ENCODE measurements around the gene FOXJ2.
A peak's percentile ranks its signal among the peaks of the same experiment; 100 is the strongest.
"Not testable (repeated sequence)": the region's sequence is repeated elsewhere in the genome, so short reads cannot be mapped to it uniquely, and the experiment has no call there.

Gene FOXJ2

GRCh38 chr12:8032242-8033152, at the start of gene FOXJ2:
Gene FOXJ2 (plus strand): TSS chr12:8032716. CDS start chr12:8039833, 7,117 bp downstream.
- DNase-seq (ENCODE audit: low read depth), result no peak

DNA sequence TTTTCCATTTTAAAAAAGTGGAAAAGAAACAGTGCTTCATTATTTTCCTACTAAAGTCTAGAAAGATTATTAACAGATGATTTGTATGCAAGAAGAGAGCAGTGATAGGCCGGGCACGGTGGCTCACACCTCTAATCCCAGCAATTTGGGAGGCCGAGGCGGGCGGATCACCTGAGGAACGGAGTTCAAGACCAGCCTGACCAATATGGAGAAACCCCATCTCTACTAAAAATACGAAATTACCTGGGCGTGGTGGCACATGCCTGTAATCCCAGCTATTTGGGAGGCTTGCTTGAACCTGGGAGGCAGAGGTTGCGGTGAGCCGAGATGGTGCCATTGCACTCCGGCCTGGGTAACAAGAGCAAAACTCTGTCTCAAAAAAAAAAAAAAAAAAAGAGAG, 49.5 kb upstream of the FOXJ2 start:
- DNase-seq (ENCODE audit: low read depth), result not testable (repeated sequence)

- DNase-seq (ENCODE audit: low read depth), result not testable (repeated sequence)
Measured at GRCh38 chr12:7983460-7983859, 49.1 kb upstream of the FOXJ2 start.

- no peak for DNase-seq (ENCODE audit: low read depth)
Measured at GRCh38 chr12:7984900-7985299, 47.6 kb upstream of the FOXJ2 start.

DNA sequence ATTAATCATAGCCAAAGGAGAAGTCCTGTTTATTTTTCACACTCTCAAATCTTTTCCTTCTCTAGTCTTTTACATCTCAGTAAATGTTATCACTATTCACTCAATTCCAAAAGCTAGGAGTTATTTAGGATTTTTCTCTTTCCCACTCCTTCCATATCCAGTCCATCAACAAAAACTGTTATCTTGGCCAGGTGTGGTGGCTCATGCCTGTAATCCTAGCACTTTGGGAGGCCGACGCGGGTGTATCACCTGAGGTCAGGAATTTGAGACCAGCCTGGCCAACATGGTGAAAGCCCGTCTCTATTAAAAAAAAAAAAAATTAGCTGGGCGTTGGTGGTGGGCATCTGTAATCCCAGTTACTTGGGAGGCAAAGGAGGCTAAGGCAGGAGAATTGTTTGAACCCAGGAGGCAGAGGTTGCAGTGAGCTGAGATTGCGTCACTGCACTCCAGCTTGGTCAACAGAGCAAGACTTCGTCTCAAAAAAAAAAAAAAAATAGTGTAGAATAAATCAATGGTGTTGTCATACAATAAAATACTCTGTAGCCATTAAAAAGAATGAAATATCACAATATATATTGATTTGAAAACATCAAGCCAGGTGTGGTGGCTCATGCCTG, 46.6 kb upstream of the FOXJ2 start:
- DNase-seq (ENCODE audit: low read depth), result no peak

GRCh38 chr12:7989827-7990491, 42.6 kb upstream of the FOXJ2 start:
- no peak for DNase-seq (ENCODE audit: low read depth)

DNA sequence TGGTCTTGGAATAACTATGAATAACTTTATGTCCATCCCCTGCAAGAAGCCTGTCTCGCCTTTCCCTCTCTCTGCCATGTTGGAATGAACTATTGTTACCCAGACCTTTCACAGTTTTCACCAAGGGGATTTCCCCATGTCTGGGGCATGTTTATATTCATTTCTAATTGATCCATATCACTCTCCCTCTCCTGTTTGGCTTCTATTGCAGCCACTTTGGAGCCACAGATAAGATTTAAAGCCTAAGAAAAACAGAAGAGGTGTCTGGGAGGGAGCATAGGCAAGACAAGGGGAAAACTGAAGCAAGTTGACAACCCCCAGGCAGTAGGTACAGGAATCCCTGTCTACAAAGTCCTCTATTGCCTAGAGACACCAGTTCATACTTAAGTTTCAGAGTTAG, 41.0 kb upstream of the FOXJ2 start:
- DNase-seq (ENCODE audit: low read depth), result no peak

DNA sequence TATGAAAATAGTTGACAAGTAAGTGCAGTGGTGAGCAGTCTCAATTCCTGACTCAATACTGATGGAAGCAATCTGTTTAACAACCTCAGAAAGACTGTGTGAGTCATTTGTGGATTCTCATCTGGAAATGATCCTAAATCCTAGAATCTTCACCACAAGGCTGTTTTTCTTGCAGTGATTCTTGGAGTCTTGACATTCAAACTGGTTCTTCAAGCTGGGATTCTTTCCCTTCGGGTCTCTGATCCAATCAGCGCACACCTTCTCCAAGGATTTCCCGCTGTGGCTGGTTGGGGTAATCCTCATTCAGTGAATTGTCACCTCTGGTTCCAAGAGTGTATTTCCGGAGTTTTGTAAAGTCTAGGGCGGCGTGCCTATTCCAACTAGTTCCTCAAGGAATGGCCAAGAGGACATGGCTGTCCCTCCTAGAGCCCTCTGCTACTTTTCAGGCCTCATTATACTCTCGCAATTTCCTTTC, 37.7 kb upstream of the FOXJ2 start:
- peak; percentile 96 for DNase-seq (ENCODE audit: low read depth)

DNA sequence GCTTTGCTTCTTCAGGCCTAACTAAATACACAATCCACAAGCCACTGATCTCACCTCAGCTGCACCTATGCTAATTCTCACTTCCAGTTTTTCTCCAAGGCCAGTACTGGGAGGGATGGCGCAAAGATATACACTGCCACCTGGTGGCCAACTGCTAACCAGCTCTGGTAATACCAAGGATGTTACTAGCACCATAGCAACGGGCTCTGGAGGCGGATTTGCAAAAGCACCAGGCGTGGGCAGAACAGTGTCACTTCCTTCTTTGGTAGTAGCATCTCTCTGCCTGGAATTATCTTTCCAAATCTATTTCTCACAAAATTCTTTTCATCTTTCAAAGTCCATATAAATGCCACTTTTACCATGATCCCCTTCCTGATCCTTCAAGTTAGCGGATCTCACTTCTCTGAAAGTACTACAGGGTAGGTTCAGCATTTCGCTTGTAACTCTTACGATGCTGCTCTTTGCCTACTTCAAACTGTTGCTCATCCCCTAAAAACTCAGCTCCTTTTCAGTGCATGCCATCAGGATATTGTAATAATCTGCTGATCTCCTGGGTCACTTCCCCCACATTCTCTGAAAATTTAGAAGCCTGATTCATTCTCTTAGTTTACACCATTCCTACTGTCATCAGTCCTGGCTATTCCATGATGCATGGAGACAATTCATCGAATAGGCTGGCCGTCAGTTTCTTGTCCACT, 37.1 kb upstream of the FOXJ2 start:
- DNase-seq (ENCODE audit: low read depth), result peak; percentile 94

DNA sequence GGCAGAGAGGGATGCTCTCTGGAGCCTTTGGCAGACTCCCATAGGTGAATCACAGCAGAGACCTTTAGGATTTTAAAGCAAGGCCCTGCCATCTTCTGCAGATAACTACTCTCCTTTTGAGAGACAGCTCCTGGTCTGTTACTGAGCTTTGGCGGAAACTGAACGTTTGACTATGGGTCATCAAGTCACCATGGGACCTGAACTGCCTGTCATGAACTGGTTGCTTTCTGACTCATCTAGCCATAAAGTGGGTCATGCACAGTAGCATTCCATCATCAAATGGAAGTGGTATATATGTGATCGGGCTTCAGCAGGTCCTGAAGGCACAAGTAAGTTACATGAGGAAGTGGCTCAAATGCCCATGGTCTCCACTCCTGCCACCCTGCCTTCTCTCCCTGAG, 31.7 kb upstream of the FOXJ2 start:
- not testable (repeated sequence) for DNase-seq (ENCODE audit: low read depth)

DNA sequence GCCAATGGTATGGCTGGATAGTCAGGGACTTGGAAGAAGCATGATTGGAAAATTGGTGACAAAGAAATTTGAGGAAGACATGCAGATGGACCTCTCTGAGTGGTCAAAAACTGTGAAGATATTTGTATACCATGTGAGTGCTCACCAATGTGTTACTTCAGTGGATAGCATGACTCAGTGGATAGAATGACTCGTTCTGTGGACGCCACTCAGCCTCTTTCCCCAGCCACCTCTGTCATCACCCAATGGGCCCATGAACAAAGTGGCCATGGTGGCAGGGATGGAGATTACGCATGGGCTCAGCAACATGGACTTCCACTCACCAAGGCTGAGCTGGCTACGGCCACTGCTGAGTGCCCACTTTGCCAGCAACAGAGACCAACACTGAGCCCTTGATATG, 31.0 kb upstream of the FOXJ2 start:
- DNase-seq (ENCODE audit: low read depth), result not testable (repeated sequence)

- not testable (repeated sequence) for DNase-seq (ENCODE audit: low read depth)
Measured at GRCh38 chr12:8004897-8005296, 27.6 kb upstream of the FOXJ2 start.

DNA sequence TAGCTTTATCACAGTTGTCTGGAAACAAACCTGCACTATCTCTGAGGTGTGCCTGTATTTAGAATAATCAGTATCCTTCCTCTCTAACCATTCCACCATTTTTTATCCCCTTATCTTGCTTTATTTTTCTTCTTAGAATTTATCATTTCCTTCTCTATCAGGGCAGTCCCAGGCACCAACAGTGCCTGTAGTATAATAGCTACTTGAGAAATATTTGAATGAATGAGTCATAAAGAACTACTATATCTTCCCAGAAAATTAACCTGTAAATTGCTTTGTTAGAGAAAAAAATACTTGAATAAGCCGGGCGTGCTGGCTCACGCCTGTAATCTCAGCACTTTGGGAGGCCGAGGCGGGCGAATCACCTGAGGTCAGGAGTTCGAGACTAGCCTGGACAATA, 21.2 kb upstream of the FOXJ2 start:
- no peak for DNase-seq (ENCODE audit: low read depth)

DNA sequence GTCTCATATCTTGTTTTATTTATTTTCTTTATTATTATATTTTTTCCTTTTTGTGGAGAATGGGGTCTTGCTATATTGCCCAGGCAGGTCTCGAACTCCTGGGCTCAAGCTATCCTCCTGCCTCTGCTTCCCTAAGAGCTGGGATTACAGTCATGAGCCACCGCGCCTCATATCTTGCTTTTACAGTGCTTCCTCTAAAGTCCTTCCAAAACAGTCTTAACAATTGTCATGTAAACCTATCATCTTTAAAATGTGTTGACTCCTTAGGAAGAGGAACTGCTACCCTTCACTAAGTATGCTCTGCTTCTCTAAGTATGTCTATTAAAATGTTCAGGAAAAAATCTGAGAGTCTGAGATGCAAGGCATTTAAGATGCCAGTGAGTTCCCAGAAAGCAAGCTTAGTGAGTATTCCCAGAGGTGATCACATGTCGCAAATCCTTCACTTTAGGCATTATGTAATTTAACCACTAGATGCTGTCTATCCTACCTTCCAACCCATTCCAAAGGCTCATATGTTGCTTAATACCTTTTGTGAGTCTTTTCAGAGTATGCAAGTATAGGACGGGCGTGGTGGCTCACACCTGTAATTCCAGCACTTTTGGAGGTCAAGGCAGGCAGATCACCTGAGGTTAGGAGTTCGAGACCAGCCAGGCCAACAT, 19.7 kb upstream of the FOXJ2 start:
- no peak for DNase-seq (ENCODE audit: low read depth)

- DNase-seq (ENCODE audit: low read depth), result no peak
Measured at GRCh38 chr12:8014836-8015235, 17.7 kb upstream of the FOXJ2 start.

- DNase-seq (ENCODE audit: low read depth), result not testable (repeated sequence)
Measured at GRCh38 chr12:8018213-8018612, 14.3 kb upstream of the FOXJ2 start.

- DNase-seq (ENCODE audit: low read depth), result no peak
Measured at GRCh38 chr12:8018666-8019581, 13.6 kb upstream of the FOXJ2 start.

DNA sequence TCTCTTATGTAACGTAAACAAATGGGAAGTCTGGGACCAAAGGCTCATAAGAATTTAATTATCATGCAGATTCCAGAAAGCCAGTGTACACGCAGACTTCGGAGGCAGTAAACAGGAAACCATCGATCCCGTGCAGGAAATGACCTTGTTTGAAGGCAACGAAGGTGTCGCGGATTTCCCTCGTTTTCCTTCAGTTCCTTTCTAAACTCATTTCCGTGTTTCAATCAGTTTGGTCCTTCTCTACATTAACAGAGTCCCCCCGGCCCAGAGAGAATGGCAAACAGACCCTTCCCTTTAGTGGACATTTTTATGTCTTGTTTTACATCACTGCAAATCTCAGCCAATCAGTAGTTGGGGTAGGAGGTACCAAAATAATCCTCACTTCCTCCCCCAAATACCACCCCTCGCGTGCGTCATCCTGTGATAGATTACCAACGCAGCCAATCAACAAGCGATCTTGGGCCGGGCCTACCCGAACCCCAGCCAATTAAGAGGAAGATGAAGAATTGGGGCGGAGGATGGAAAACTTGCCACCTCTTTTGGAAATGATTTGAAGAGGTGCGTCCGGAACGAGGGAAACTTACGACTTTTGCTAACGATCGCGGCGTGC, 6.1 kb upstream of the FOXJ2 start:
- peak; percentile 97 for DNase-seq (ENCODE audit: low read depth)

- DNase-seq (ENCODE audit: low read depth), result no peak
Measured at GRCh38 chr12:8027856-8028255, 4.7 kb upstream of the FOXJ2 start.

DNA sequence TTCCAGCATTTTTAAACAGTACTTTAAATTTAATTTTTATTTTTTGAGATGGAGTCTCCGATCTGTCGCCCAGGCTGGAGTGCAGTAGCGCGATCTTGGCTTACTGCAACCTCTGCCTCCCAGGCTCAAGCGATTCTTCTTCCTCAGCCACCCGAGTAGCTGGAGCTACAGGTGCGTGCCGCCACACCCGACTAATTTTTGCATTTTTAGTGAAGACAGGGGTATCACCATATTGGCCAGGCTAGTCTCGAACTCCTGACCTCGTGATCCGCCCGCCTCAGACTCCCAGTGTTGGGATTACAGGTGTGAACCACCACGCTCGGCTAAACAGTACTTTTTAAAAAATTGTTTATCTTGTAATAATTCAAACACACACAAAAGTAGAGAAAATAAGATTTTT, 4.2 kb upstream of the FOXJ2 start:
- no peak for DNase-seq (ENCODE audit: low read depth)
